ENCODE results near the gene GDF15. TPM values are rescaled to one million over a fixed set of nuclear protein-coding genes. Genes with fewer than 3 reads are reported as not detected.
A peak's percentile ranks its signal among the peaks of the same experiment; 100 is the strongest.
"Not testable (repeated sequence)": the region's sequence is repeated elsewhere in the genome, so short reads cannot be mapped to it uniquely, and the experiment has no call there.

GDF15 gene
- total RNA-seq, 1 donor from 2014 or later = 0.26 TPM

- Mint-ChIP-seq H3K36me3 (ENCODE audit: low read depth) (no peaks in the 10 kb centered on the region), H3K9me3 (no peaks in the 10 kb centered on the region), H3K4me1 (peaks cover 12% of the 10 kb centered on the region), H3K27me3 (no peaks in the 10 kb centered on the region), H3K27ac (peak overlapping the region; percentile 74), H3K4me3 (peak overlapping the region; percentile 31)
- intact Hi-C loops (cut with micrococcal nuclease) = no loop called here
- DNase-seq = peak; percentile 81
These were observed 11.9 kb upstream of the GDF15 start for GRCh38 chr19:18373892-18374629.

- intact Hi-C loops (cut with micrococcal nuclease) = no loop called here
- Mint-ChIP-seq H3K4me3 (no peak overlapping the region), H3K9me3 (no peaks in the 10 kb centered on the region), H3K36me3 (ENCODE audit: low read depth) (no peaks in the 10 kb centered on the region), H3K4me1 (peaks cover 12% of the 10 kb centered on the region), H3K27ac (no peak overlapping the region), H3K27me3 (no peaks in the 10 kb centered on the region)
- DNase-seq = no peak
These were observed 8.9 kb upstream of the GDF15 start for GRCh38 chr19:18377026-18377425.

- Mint-ChIP-seq H3K27me3 (peaks cover under 1% of the 10 kb centered on the region), H3K9me3 (no peaks in the 10 kb centered on the region), H3K27ac (no peak overlapping the region), H3K4me1 (no peaks in the 10 kb centered on the region), H3K36me3 (ENCODE audit: low read depth) (no peaks in the 10 kb centered on the region), H3K4me3 (no peak overlapping the region)
- no peak for DNase-seq
- intact Hi-C loops (cut with micrococcal nuclease) = no loop called here
These were observed 5.9 kb upstream of the GDF15 start for GRCh38 chr19:18379803-18380747.

- no peak overlapping the region for H3K4me3 Mint-ChIP-seq
- H3K9me3 Mint-ChIP-seq = no peaks in the 10 kb centered on the region
- no peak overlapping the region for H3K27ac Mint-ChIP-seq
- no peaks in the 10 kb centered on the region for H3K36me3 Mint-ChIP-seq (ENCODE audit: low read depth)
- H3K4me1 Mint-ChIP-seq = no peaks in the 10 kb centered on the region
- intact Hi-C loops (cut with micrococcal nuclease) = no loop called here
- peaks cover 5% of the 10 kb centered on the region for H3K27me3 Mint-ChIP-seq
- DNase-seq = no peak
These were observed 5.1 kb upstream of the GDF15 start for GRCh38 chr19:18380843-18381242.

DNA sequence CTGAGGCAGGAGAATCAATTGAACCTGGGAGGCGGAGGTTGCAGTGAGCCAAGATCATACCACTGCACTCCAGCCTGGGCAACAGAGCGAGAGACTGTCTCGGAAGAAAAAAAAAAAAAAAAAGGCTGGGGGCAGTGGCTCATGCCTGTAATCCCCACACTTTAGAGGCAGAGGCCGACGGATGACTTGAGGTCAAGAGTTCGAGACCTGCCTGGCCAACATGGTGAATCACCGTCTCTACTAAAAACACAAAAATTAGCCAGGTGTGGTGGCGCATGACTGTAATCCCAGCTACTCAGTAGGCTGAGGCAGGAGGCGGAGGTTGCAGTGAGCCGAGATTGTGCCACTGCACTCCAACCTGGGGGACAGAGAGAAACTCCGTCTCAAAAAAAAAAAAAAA, 2.3 kb upstream of the GDF15 start:
- H3K27ac Mint-ChIP-seq; H3K36me3 Mint-ChIP-seq (ENCODE audit: low read depth); intact Hi-C loops (cut with micrococcal nuclease); H3K4me1 Mint-ChIP-seq; H3K4me3 Mint-ChIP-seq; DNase-seq; H3K9me3 Mint-ChIP-seq: not testable (repeated sequence)
- peaks cover 23% of the 10 kb centered on the region for H3K27me3 Mint-ChIP-seq

DNA sequence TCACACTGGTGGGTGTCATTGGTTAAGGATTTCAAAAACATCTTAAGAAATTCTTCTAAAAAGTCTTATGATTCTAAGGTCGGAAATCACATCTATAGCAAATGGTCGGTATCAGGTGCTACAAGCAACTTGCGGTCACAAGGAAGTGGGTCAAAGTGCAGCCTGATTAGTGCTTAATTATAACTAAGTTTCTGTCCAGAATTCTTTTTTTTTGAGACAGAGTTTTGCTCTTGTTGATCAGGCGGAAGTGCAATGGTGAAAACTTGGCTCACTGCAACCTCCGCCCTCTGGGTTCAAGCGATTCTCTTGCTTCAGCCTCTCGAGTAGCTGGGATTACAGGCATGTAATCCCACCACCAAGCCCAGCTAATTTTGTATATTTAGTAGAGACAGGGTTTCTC, 1.2 kb upstream of the GDF15 start:
- Mint-ChIP-seq H3K27ac (no peak overlapping the region), H3K4me1 (peaks cover 2% of the 10 kb centered on the region), H3K27me3 (peaks cover 31% of the 10 kb centered on the region), H3K9me3 (no peaks in the 10 kb centered on the region), H3K4me3 (no peak overlapping the region), H3K36me3 (ENCODE audit: low read depth) (no peaks in the 10 kb centered on the region)
- DNase-seq = no peak
- intact Hi-C loops (cut with micrococcal nuclease) = no loop called here

GRCh38 chr19:18385359-18385674, 641 bp upstream of the GDF15 start:
- no peaks in the 10 kb centered on the region for H3K9me3 Mint-ChIP-seq
- no peak overlapping the region for H3K27ac Mint-ChIP-seq
- peaks cover 37% of the 10 kb centered on the region for H3K27me3 Mint-ChIP-seq
- H3K36me3 Mint-ChIP-seq (ENCODE audit: low read depth) = no peaks in the 10 kb centered on the region
- no peak overlapping the region for H3K4me3 Mint-ChIP-seq
- intact Hi-C loops (cut with micrococcal nuclease) = no loop called here
- H3K4me1 Mint-ChIP-seq = peaks cover 2% of the 10 kb centered on the region
- no peak for DNase-seq

DNA sequence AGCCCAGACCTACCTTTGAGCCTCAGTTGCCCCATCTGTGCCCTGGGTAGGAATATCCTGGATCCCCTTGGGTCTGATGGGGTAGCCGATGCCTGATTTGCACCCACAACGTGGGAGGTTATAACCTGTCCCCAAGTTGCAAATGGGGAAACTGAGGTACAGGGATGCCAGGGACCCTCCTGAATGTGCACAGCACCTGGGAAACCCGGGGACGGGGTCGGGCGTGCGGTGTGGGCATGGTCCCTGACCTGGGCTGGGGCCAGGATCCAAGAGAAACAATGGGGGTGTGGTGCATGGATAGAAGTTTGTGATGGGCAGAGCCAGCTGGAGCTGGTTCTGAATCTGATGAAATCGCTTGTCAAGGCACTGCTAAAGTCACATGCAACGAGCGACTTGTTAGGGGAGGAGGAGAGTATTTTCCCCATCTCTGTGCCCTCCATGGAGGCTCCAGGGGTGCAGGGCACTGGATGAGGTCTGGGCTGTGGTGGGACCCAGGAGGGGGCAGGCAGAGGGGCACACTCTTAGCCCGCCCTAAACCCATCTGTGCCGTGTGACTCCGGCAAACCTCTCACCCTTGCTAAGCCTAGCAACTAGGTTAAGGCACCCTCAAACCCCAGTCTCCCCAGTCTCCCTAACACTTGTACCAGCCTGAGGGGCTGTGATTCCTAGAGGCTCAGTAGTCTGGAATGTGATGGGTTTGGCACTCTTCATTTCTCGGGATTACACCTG, 749 bp downstream of the GDF15 start:
- no peak for DNase-seq
- H3K27me3 Mint-ChIP-seq = peaks cover 44% of the 10 kb centered on the region
- H3K27ac Mint-ChIP-seq = no peak overlapping the region
- intact Hi-C loops (cut with micrococcal nuclease) = no loop called here
- no peak overlapping the region for H3K4me3 Mint-ChIP-seq
- no peaks in the 10 kb centered on the region for H3K9me3 Mint-ChIP-seq
- peaks cover 2% of the 10 kb centered on the region for H3K4me1 Mint-ChIP-seq
- no peaks in the 10 kb centered on the region for H3K36me3 Mint-ChIP-seq (ENCODE audit: low read depth)

DNA sequence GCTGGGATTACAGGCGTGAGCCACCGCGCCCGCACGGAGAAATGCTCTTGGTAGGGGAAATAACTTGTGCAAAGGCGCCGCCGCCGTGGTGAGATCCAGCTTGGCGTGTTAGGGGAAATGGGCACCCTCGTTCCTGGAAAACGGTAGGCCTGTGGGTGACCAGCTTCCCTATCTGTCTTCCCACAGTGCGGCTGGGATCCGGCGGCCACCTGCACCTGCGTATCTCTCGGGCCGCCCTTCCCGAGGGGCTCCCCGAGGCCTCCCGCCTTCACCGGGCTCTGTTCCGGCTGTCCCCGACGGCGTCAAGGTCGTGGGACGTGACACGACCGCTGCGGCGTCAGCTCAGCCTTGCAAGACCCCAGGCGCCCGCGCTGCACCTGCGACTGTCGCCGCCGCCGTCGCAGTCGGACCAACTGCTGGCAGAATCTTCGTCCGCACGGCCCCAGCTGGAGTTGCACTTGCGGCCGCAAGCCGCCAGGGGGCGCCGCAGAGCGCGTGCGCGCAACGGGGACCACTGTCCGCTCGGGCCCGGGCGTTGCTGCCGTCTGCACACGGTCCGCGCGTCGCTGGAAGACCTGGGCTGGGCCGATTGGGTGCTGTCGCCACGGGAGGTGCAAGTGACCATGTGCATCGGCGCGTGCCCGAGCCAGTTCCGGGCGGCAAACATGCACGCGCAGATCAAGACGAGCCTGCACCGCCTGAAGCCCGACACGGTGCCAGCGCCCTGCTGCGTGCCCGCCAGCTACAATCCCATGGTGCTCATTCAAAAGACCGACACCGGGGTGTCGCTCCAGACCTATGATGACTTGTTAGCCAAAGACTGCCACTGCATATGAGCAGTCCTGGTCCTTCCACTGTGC, 2.4 kb downstream of the GDF15 start:
- Mint-ChIP-seq H3K27ac (no peak overlapping the region), H3K4me3 (peak overlapping the region; percentile 78), H3K27me3 (peaks cover 51% of the 10 kb centered on the region), H3K9me3 (no peaks in the 10 kb centered on the region), H3K4me1 (peaks cover 4% of the 10 kb centered on the region), H3K36me3 (ENCODE audit: low read depth) (no peaks in the 10 kb centered on the region)
- DNase-seq = peak; percentile 94
- intact Hi-C loops (cut with micrococcal nuclease) = loop anchor here (2.0 kb wide), 1 partner anchor 22 kb away; no protein-coding TSS in a partner anchor

GRCh38 chr19:18388960-18389725, 3.2 kb downstream of the GDF15 start:
- Mint-ChIP-seq H3K4me1 (peaks cover 4% of the 10 kb centered on the region), H3K27me3 (peaks cover 53% of the 10 kb centered on the region)

DNA sequence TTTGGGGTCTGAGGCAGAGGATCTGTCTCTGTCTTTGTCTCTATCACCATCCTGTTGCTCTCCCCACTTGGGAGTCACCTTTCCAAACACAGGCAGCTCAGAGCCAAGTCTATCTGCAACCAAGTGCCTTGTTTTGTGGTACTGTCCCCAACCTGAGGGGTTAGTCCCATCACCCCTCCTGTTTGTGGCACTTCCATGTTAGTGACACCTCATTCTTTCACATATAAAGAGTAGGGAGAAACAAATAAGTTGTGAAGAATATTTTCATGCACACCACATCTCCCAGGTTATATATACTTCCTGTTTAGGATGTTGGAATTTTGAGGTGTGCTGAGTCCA, 3.7 kb downstream of the GDF15 start:
- intact Hi-C loops (cut with micrococcal nuclease) = loop anchor here (2.0 kb wide), 1 partner anchor 21 kb away; no protein-coding TSS in a partner anchor
- H3K4me1 Mint-ChIP-seq = peaks cover 4% of the 10 kb centered on the region

More at GRCh38 chr19:18388960-18389725, 3.2 kb downstream of the GDF15 start:
- H3K4me3 Mint-ChIP-seq = peak overlapping the region; percentile 30
- no peak for DNase-seq
- intact Hi-C loops (cut with micrococcal nuclease) = loop anchor here (2.0 kb wide), 1 partner anchor 22 kb away; no protein-coding TSS in a partner anchor
- no peak overlapping the region for H3K27ac Mint-ChIP-seq
- H3K36me3 Mint-ChIP-seq (ENCODE audit: low read depth) = no peaks in the 10 kb centered on the region
- H3K9me3 Mint-ChIP-seq = no peaks in the 10 kb centered on the region

DNA sequence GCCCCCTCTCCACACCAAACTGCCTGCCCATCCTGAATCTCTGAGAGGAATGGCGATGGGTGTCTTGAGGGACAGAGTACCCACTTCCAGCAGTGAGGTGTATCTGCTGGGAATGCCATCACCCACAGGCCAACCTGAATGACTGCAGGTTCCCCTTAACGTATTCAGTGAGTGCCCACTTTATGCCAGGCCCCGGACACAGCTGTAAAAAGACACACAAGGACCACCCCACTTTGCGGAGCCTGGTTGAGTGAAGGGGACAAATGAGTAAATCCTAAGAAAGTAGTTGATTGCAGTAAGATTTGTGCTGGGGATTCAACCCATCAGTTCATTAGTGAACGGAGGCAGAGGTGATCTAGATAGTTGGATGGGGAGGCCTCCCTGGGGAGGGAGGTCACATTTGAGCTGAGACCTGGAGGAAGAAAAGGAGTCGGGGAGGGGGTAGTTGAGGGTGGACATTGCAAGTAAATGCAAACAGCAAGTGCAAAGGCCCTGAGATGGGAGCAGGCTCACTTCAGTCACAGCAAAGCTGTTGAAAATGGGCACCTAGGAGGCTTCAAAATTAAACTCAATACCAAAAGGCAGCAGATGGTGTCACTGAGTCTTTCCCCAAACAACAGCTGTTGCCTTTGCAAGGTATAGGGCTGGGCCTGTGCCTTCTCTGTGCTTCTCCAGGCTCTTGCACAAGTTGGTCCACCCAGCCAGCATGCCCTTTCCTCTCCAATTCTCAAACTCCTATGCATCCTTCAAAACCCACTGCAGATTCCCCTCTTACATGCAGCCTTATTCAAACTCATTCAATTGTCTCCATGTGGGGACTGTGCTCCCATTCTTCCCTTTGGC, 4.3 kb downstream of the GDF15 start:
- Mint-ChIP-seq H3K9me3 (no peaks in the 10 kb centered on the region), H3K36me3 (ENCODE audit: low read depth) (no peaks in the 10 kb centered on the region), H3K27ac (no peak overlapping the region), H3K4me3 (no peak overlapping the region), H3K4me1 (peaks cover 4% of the 10 kb centered on the region), H3K27me3 (peaks cover 53% of the 10 kb centered on the region)
- intact Hi-C loops (cut with micrococcal nuclease) = no loop called here
- no peak for DNase-seq

More for the DNA sequence above, 3.7 kb downstream of the GDF15 start:
- H3K4me3 Mint-ChIP-seq = no peak overlapping the region
- H3K9me3 Mint-ChIP-seq = no peaks in the 10 kb centered on the region
- no peaks in the 10 kb centered on the region for H3K36me3 Mint-ChIP-seq (ENCODE audit: low read depth)
- no peak for DNase-seq
- no peak overlapping the region for H3K27ac Mint-ChIP-seq
- H3K27me3 Mint-ChIP-seq = peaks cover 54% of the 10 kb centered on the region
